Measurements from ENCODE around the gene PLBD2. TPM values are rescaled to one million over a fixed set of nuclear protein-coding genes. Genes with fewer than 3 reads are reported as not detected.

The PLBD2 gene
- total and polyA plus RNA-seq, 2 donors from 2014 or later: 12.1 to 37.9 TPM

DNA sequence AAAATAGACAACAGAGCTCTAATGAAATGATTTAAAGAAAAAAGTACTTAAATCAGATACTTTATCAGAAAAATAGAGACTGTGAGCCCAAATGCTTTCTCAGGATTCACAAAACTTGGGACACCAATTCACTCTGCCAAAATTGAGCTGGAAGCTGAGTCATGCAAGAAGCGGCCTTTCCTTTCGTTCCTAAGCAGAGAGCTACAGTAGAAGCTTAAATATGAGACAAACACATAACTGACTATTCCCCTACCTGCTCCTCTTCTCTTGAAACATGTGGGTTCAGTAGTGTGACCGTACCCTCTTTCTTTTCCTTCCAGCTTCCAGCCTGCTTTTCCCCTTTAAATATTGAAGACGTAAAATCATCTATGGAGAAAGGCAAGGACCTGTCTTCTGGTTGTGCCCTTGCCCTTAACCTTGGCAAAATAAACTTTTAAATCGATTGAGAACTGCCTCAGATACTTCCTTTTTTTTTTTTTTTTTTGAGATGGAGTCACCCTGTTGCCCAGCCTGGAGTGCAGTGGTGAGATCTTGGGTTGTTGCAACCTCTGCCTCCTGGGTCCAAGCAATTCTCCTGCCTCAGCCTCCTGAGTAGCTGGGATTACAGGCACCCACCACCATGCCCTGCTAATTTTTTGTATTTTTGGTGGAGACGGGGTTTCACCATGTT is 49.7 kb downstream of the PLBD2 start:
- Histone ChIP-seq H3K27ac (ENCODE audit: low read depth in 2 of 2, low read length in 2 of 2) (no peak overlapping the region), H3K9me3 (ENCODE audit: control insufficient read depth in 2 of 3, insufficient read depth in 1 of 3, low read length in 3 of 3) (no peaks in the 10 kb centered on the region), H3K4me1 (ENCODE audit: control insufficient read depth in 2 of 3, insufficient read depth in 2 of 3, low read depth in 1 of 3, low read length in 3 of 3) (peaks cover 0 to 3% (median 0%) of the 10 kb centered on the region in 3 donors), H3K4me3 (ENCODE audit: low read length in 3 of 3) (no peak overlapping the region), H3K27me3 (ENCODE audit: control insufficient read depth, insufficient read depth, low read length) (no peaks in the 10 kb centered on the region), H3K9ac (ENCODE audit: low read length in 3 of 3) (no peak overlapping the region), H3K36me3 (ENCODE audit: control insufficient read depth in 2 of 3, insufficient read depth in 3 of 3, low read length in 3 of 3) (no peaks in the 10 kb centered on the region)
- intact Hi-C loops (cut with DNase I): no loop called here
- TF ChIP-seq, protein P1, sequence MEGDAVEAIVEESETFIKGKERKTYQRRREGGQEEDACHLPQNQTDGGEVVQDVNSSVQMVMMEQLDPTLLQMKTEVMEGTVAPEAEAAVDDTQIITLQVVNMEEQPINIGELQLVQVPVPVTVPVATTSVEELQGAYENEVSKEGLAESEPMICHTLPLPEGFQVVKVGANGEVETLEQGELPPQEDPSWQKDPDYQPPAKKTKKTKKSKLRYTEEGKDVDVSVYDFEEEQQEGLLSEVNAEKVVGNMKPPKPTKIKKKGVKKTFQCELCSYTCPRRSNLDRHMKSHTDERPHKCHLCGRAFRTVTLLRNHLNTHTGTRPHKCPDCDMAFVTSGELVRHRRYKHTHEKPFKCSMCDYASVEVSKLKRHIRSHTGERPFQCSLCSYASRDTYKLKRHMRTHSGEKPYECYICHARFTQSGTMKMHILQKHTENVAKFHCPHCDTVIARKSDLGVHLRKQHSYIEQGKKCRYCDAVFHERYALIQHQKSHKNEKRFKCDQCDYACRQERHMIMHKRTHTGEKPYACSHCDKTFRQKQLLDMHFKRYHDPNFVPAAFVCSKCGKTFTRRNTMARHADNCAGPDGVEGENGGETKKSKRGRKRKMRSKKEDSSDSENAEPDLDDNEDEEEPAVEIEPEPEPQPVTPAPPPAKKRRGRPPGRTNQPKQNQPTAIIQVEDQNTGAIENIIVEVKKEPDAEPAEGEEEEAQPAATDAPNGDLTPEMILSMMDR (IDR thresholded peaks at IDR 0.05; ENCODE audit: borderline replicate concordance, extremely low read depth, insufficient read depth): no peak
- FAIRE-seq (no peak), DNase-seq (no peak)

DNA sequence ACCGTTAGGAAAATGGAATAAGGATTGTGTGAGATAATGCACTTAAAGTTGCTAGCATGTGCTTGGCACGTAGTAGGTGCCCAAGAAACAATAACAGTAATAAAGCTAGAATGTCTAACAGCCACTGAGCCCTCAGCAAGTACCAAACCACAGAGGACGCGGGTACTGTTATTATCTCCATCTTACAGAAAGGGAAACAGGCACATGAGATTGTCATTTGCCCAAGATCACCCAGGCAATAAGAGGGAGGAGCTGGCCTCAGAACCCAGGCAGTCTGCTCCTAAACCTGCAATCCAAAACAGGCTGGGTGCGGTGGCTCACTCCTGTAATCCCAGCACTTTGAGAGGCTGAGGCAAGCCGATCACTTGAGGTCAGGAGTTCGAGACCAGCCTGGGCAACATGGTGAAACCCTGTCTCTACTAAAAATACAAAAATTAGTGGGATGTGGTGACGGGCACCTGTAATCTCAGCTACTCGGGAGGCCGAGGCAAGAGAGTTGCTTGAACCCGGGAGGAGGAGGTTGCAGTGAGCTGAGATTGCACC is 50.4 kb downstream of the PLBD2 start:
- Histone ChIP-seq H3K27ac (ENCODE audit: low read depth in 2 of 2, low read length in 2 of 2) (no peak overlapping the region), H3K4me3 (ENCODE audit: low read length in 3 of 3) (no peak overlapping the region), H3K27me3 (ENCODE audit: control insufficient read depth, insufficient read depth, low read length) (no peaks in the 10 kb centered on the region), H3K36me3 (ENCODE audit: control insufficient read depth in 2 of 3, insufficient read depth in 3 of 3, low read length in 3 of 3) (no peaks in the 10 kb centered on the region), H3K9ac (ENCODE audit: low read length in 3 of 3) (no peak overlapping the region), H3K4me1 (ENCODE audit: control insufficient read depth in 2 of 3, insufficient read depth in 2 of 3, low read depth in 1 of 3, low read length in 3 of 3) (peaks cover 0 to 3% (median 0%) of the 10 kb centered on the region in 3 donors), H3K9me3 (ENCODE audit: control insufficient read depth in 2 of 3, insufficient read depth in 1 of 3, low read length in 3 of 3) (no peaks in the 10 kb centered on the region)
- no peak for FAIRE-seq
- DNase-seq: no peak
- intact Hi-C loops (cut with DNase I): no loop called here
- TF ChIP-seq, protein P1 (IDR thresholded peaks at IDR 0.05; ENCODE audit: borderline replicate concordance, extremely low read depth, insufficient read depth): no peak

DNA sequence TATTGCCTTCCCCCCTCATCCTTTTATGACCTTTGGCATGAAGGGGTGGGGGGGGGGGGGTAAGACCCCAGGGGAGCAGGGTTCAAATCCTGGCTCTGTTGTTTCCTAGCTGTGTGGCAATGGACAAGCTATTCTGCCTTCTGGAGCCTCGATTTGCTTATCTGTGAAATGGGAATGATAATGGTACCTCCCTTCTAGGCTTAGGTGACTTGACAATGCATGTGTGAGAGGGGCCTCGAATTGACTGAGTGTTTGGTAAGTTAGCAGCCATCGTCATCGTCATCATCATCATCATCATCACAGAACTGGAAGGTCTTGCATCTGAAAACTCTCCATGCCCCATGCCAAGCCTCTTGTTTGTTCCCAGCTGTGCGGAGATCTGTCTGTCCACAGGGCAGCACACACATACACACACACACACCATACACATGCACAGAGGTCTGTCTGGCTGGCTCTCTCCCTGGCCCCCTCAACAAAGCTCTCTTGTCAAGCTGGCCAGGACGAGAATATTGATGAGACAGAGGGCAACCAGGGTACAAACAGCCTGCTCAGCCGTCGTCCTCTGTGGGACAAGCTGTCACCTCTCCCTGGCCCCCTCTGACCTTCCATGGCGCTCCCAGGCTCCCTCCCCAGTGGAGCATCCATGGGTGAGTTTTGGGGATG is 51.2 kb downstream of the PLBD2 start:
- no peak for DNase-seq
- TF ChIP-seq, protein P1 (IDR thresholded peaks at IDR 0.05; ENCODE audit: borderline replicate concordance, extremely low read depth, insufficient read depth): no peak
- intact Hi-C loops (cut with DNase I): no loop called here
- Histone ChIP-seq H3K27me3 (ENCODE audit: control insufficient read depth, insufficient read depth, low read length) (no peaks in the 10 kb centered on the region), H3K36me3 (ENCODE audit: control insufficient read depth in 2 of 3, insufficient read depth in 3 of 3, low read length in 3 of 3) (no peaks in the 10 kb centered on the region), H3K9ac (ENCODE audit: low read length in 3 of 3) (no peak overlapping the region), H3K4me1 (ENCODE audit: control insufficient read depth in 2 of 3, insufficient read depth in 2 of 3, low read depth in 1 of 3, low read length in 3 of 3) (peaks cover 0 to under 1% (median 0%) of the 10 kb centered on the region in 3 donors), H3K4me3 (ENCODE audit: low read length in 3 of 3) (no peak overlapping the region), H3K9me3 (ENCODE audit: control insufficient read depth in 2 of 3, insufficient read depth in 1 of 3, low read length in 3 of 3) (no peaks in the 10 kb centered on the region), H3K27ac (ENCODE audit: low read depth in 2 of 2, low read length in 2 of 2) (no peak overlapping the region)
- FAIRE-seq: no peak
